ENCODE results near the gene SSTR4. TPM values are rescaled to one million over a fixed set of nuclear protein-coding genes. Genes with fewer than 3 reads are reported as not detected.

Gene SSTR4
- total RNA-seq, 1 experiment from 2014 or later, result not detected

DNA sequence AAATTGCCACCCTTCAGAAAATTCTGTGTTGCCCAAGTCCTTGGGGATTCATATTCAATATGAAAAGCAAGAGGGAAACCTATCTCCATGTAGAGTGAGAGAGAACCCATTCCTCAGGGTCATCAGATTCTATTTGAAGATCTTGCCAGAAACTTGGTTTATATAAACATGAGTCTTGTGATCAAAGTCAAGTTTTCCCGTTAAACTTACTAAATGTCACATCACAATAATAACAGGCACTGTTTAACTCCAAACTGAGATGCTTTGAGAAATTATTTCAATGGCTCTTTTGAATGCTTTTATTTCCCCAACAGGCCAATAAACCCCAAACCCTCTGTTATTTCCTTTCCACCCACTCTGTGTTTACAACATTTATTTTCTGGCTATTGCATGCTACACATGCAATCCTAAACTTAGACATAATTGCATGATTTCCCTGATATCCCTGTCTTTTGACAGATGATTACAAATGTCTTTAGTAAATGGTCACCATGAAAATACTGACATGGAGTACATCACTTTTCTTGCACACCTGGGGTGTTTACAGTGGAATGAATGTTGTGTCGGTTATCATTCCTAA lies 31.1 kb upstream of the SSTR4 start (continued):
- no peak for TF ChIP-seq EZH2 (IDR thresholded peaks at IDR 0.05)
- TF ChIP-seq FOSL1 (IDR thresholded peaks at IDR 0.05; ENCODE audit: low read depth), result no peak
- no peak for TF ChIP-seq ZFX (IDR thresholded peaks at IDR 0.05)
- TF ChIP-seq SRF (IDR thresholded peaks at IDR 0.05; ENCODE audit: low read depth), result no peak
- TF ChIP-seq, protein P1, sequence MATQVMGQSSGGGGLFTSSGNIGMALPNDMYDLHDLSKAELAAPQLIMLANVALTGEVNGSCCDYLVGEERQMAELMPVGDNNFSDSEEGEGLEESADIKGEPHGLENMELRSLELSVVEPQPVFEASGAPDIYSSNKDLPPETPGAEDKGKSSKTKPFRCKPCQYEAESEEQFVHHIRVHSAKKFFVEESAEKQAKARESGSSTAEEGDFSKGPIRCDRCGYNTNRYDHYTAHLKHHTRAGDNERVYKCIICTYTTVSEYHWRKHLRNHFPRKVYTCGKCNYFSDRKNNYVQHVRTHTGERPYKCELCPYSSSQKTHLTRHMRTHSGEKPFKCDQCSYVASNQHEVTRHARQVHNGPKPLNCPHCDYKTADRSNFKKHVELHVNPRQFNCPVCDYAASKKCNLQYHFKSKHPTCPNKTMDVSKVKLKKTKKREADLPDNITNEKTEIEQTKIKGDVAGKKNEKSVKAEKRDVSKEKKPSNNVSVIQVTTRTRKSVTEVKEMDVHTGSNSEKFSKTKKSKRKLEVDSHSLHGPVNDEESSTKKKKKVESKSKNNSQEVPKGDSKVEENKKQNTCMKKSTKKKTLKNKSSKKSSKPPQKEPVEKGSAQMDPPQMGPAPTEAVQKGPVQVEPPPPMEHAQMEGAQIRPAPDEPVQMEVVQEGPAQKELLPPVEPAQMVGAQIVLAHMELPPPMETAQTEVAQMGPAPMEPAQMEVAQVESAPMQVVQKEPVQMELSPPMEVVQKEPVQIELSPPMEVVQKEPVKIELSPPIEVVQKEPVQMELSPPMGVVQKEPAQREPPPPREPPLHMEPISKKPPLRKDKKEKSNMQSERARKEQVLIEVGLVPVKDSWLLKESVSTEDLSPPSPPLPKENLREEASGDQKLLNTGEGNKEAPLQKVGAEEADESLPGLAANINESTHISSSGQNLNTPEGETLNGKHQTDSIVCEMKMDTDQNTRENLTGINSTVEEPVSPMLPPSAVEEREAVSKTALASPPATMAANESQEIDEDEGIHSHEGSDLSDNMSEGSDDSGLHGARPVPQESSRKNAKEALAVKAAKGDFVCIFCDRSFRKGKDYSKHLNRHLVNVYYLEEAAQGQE (IDR thresholded peaks at IDR 0.05; ENCODE audit: low read depth), result no peak
- no peak for TF ChIP-seq RAD21 (IDR thresholded peaks at IDR 0.05; ENCODE audit: low read depth)

DNA sequence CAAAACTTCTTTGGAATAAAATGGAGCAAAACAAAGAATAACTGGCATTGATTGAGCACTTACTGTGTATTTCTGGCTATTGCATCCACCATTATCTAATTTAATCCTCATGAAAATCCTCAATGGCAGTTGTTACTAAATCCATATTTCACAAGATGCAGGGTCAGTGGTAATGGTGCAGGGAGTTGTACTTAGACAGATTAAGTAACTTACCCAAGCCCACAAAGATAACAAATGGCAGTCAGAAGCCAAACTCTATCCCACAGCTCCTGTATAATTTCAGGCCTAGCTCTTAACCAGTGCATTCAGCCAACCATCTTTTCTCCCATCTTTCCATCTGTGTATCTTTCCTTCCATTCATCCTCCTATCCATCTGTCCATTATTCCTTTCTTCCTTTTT lies 29.3 kb upstream of the SSTR4 start:
- DNase-seq (ENCODE audit: low read depth, low spot score), result no peak
- BruUV-seq (replicated peaks), result no TSS peak
- H3K9ac ChIP-seq (ENCODE audit: low read length), result no peak overlapping the region
- H3K79me2 ChIP-seq (ENCODE audit: insufficient read depth, low read length), result no peaks in the 10 kb centered on the region
- no peak overlapping the region for H3K4me3 ChIP-seq (replicated peaks in 1 of 2; ENCODE audit: low read depth in 1 of 2, low read length in 2 of 2)
- ChIA-PET RAD21 (ENCODE audit: low non-redundant PET in 1 of 2, low total read pairs in 2 of 2, uncharacterized antibody in 2 of 2, unreplicated experiment in 2 of 2) (no interaction called here), CTCF (interaction anchor here (1.7 kb wide), 1 partner anchor 31 kb away, joined by 4 read pairs; no protein-coding TSS in a partner anchor), POLR2A (no interaction called here)
- no peaks in the 10 kb centered on the region for H3K36me3 ChIP-seq (ENCODE audit: control insufficient read depth in 1 of 2, insufficient read depth in 2 of 2, low read length in 2 of 2)
- H3K4me2 ChIP-seq (ENCODE audit: low read length), result no peak overlapping the region
- no peaks in the 10 kb centered on the region for H3K9me3 ChIP-seq (ENCODE audit: control insufficient read depth in 1 of 2, insufficient read depth in 1 of 2, low read depth in 1 of 2, low read length in 2 of 2)
- ATAC-seq, result no peak
- H3K4me1 ChIP-seq (ENCODE audit: control insufficient read depth in 1 of 2, insufficient read depth in 2 of 2, low read length in 2 of 2), result no peaks in the 10 kb centered on the region
- intact Hi-C loops (cut with micrococcal nuclease), result no loop called here
- no peaks in the 10 kb centered on the region for H4K20me1 ChIP-seq (ENCODE audit: insufficient read depth)
- H2AFZ ChIP-seq (ENCODE audit: low read depth, low read length, poor library complexity, severe bottlenecking), result no peak overlapping the region
- H3K27me3 ChIP-seq (ENCODE audit: insufficient read depth, low read length), result peaks cover 7% of the 10 kb centered on the region; the same call in 1 of the 2 replicates
- no peaks in the 10 kb centered on the region for H3K9me2 ChIP-seq (ENCODE audit: insufficient read depth)
- H3K27ac ChIP-seq (ENCODE audit: low read depth, low read length), result no peak overlapping the region
- TF ChIP-seq POLR2A (IDR thresholded peaks at IDR 0.05; ENCODE audit: borderline replicate concordance, extremely low read depth, insufficient read depth, insufficient read length), result no peak
- TF ChIP-seq, protein P2, sequence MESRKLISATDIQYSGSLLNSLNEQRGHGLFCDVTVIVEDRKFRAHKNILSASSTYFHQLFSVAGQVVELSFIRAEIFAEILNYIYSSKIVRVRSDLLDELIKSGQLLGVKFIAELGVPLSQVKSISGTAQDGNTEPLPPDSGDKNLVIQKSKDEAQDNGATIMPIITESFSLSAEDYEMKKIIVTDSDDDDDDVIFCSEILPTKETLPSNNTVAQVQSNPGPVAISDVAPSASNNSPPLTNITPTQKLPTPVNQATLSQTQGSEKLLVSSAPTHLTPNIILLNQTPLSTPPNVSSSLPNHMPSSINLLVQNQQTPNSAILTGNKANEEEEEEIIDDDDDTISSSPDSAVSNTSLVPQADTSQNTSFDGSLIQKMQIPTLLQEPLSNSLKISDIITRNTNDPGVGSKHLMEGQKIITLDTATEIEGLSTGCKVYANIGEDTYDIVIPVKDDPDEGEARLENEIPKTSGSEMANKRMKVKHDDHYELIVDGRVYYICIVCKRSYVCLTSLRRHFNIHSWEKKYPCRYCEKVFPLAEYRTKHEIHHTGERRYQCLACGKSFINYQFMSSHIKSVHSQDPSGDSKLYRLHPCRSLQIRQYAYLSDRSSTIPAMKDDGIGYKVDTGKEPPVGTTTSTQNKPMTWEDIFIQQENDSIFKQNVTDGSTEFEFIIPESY (IDR thresholded peaks at IDR 0.05; ENCODE audit: extremely low read depth, insufficient replicate concordance, low read length), result no peak
- no peak for TF ChIP-seq RAD21 (IDR thresholded peaks at IDR 0.05; ENCODE audit: low read depth)
- no peak for TF ChIP-seq EZH2phosphoT487 (IDR thresholded peaks at IDR 0.05; ENCODE audit: borderline replicate concordance)
- TF ChIP-seq SRF (IDR thresholded peaks at IDR 0.05; ENCODE audit: low read depth), result no peak
- no peak for TF ChIP-seq TCF7L2 (IDR thresholded peaks at IDR 0.05; ENCODE audit: borderline replicate concordance, extremely low read depth, insufficient read depth, insufficient read length)
- TF ChIP-seq, protein P3, sequence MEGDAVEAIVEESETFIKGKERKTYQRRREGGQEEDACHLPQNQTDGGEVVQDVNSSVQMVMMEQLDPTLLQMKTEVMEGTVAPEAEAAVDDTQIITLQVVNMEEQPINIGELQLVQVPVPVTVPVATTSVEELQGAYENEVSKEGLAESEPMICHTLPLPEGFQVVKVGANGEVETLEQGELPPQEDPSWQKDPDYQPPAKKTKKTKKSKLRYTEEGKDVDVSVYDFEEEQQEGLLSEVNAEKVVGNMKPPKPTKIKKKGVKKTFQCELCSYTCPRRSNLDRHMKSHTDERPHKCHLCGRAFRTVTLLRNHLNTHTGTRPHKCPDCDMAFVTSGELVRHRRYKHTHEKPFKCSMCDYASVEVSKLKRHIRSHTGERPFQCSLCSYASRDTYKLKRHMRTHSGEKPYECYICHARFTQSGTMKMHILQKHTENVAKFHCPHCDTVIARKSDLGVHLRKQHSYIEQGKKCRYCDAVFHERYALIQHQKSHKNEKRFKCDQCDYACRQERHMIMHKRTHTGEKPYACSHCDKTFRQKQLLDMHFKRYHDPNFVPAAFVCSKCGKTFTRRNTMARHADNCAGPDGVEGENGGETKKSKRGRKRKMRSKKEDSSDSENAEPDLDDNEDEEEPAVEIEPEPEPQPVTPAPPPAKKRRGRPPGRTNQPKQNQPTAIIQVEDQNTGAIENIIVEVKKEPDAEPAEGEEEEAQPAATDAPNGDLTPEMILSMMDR (IDR thresholded peaks at IDR 0.05 in 2 of 3, conservative IDR thresholded peaks at IDR 0.05 in 1 of 3; ENCODE audit: borderline replicate concordance in 1 of 3, insufficient read depth in 1 of 3, low read depth in 2 of 3, low read length in 2 of 3), result no peak
- TF ChIP-seq EGR1 (IDR thresholded peaks at IDR 0.05; ENCODE audit: low read depth), result no peak
- no peak for TF ChIP-seq POLR2AphosphoS5 (IDR thresholded peaks at IDR 0.05; ENCODE audit: low read depth, low read length)

All from HCT116 (cell line).